ENCODE measurements around the gene OR5AN1.
"Not testable (repeated sequence)": the region's sequence is repeated elsewhere in the genome, so short reads cannot be mapped to it uniquely, and the experiment has no call there.

The OR5AN1 gene

GRCh38 chr11:59349657-59350056 lies 9.0 kb upstream of the OR5AN1 start:
- not testable (repeated sequence) for H4K8ac ChIP-seq (ENCODE audit: low read depth, low read length); H2BK12ac ChIP-seq (ENCODE audit: low read length); H3K36me3 ChIP-seq (ENCODE audit: control insufficient read depth in 1 of 2, insufficient read depth in 2 of 2, low read length in 2 of 2); H4K12ac ChIP-seq (ENCODE audit: low read depth, low read length); H4K91ac ChIP-seq (ENCODE audit: low read depth, low read length); H3K9ac ChIP-seq (ENCODE audit: low read length); H3K79me2 ChIP-seq (ENCODE audit: control insufficient read depth, insufficient read depth, low read length, poor library complexity); H3K18ac ChIP-seq (ENCODE audit: low read length); H3K4ac ChIP-seq (ENCODE audit: low read depth, low read length); H3K4me3 ChIP-seq (ENCODE audit: low read depth, low read length); H3K4me2 ChIP-seq (ENCODE audit: low read length); H2AK5ac ChIP-seq (ENCODE audit: low read length); H3K27ac ChIP-seq (ENCODE audit: low read depth, low read length); H2BK5ac ChIP-seq (ENCODE audit: low read depth, low read length, poor library complexity); H2BK120ac ChIP-seq (ENCODE audit: insufficient read depth, low read length, poor library complexity); H3K27me3 ChIP-seq (ENCODE audit: insufficient read depth, low read length); DNase-seq; H3K4me1 ChIP-seq (ENCODE audit: control insufficient read depth in 1 of 2, insufficient read depth in 2 of 2, low read length in 2 of 2); H3K23ac ChIP-seq (ENCODE audit: low read length); H2AFZ ChIP-seq (ENCODE audit: insufficient read depth, low read length, poor library complexity); H3K14ac ChIP-seq (ENCODE audit: low read length); H3K79me1 ChIP-seq (ENCODE audit: low read length)
- peaks cover 10% of the 10 kb centered on the region for H3K9me3 ChIP-seq (ENCODE audit: insufficient read depth, low read depth, low read length)
- no CpG with 5 or more reads among the region's 5 CpGs for WGBS (ENCODE audit: extremely low coverage, insufficient coverage, insufficient read length)

GRCh38 chr11:59355226-59355625 lies 3.5 kb upstream of the OR5AN1 start:
- Histone ChIP-seq H4K91ac (ENCODE audit: low read depth, low read length) (no peak overlapping the region), H3K4ac (ENCODE audit: low read depth, low read length) (no peak overlapping the region), H3K14ac (ENCODE audit: low read length) (no peak overlapping the region), H2BK5ac (ENCODE audit: low read depth, low read length, poor library complexity) (no peak overlapping the region), H2AFZ (ENCODE audit: insufficient read depth, low read length, poor library complexity) (no peak overlapping the region), H3K36me3 (ENCODE audit: control insufficient read depth in 1 of 2, insufficient read depth in 2 of 2, low read length in 2 of 2) (no peaks in the 10 kb centered on the region), H4K12ac (ENCODE audit: low read depth, low read length) (no peak overlapping the region), H3K27ac (ENCODE audit: low read depth, low read length) (no peak overlapping the region), H2BK12ac (ENCODE audit: low read length) (no peak overlapping the region), H4K8ac (ENCODE audit: low read depth, low read length) (no peak overlapping the region), H2AK5ac (ENCODE audit: low read length) (no peak overlapping the region), H3K9ac (ENCODE audit: low read length) (no peak overlapping the region), H3K79me1 (ENCODE audit: low read length) (no peaks in the 10 kb centered on the region), H3K27me3 (ENCODE audit: insufficient read depth, low read length) (no peaks in the 10 kb centered on the region), H3K4me3 (ENCODE audit: low read depth, low read length) (no peak overlapping the region), H3K4me2 (ENCODE audit: low read length) (no peak overlapping the region), H3K23ac (ENCODE audit: low read length) (no peak overlapping the region), H2BK120ac (ENCODE audit: insufficient read depth, low read length, poor library complexity) (no peak overlapping the region), H3K18ac (ENCODE audit: low read length) (no peak overlapping the region), H3K4me1 (ENCODE audit: control insufficient read depth in 1 of 2, insufficient read depth in 2 of 2, low read length in 2 of 2) (no peaks in the 10 kb centered on the region), H3K79me2 (ENCODE audit: control insufficient read depth, insufficient read depth, low read length, poor library complexity) (no peaks in the 10 kb centered on the region), H3K9me3 (ENCODE audit: insufficient read depth, low read depth, low read length) (peaks cover 10% of the 10 kb centered on the region)
- DNase-seq: no peak
- no CpG with 5 or more reads among the region's 4 CpGs for WGBS (ENCODE audit: extremely low coverage, insufficient coverage, insufficient read length)

- no peaks in the 10 kb centered on the region for H3K79me1 ChIP-seq (ENCODE audit: low read length)
- H3K14ac ChIP-seq (ENCODE audit: low read length): no peak overlapping the region
- H3K4me3 ChIP-seq (ENCODE audit: low read depth, low read length): no peak overlapping the region
- no peak overlapping the region for H3K9ac ChIP-seq (ENCODE audit: low read length)
- no peak overlapping the region for H4K8ac ChIP-seq (ENCODE audit: low read depth, low read length)
- no peaks in the 10 kb centered on the region for H3K36me3 ChIP-seq (ENCODE audit: control insufficient read depth in 1 of 2, insufficient read depth in 2 of 2, low read length in 2 of 2)
- H2BK5ac ChIP-seq (ENCODE audit: low read depth, low read length, poor library complexity): no peak overlapping the region
- H4K12ac ChIP-seq (ENCODE audit: low read depth, low read length): no peak overlapping the region
- H3K23ac ChIP-seq (ENCODE audit: low read length): no peak overlapping the region
- no peak overlapping the region for H3K4me2 ChIP-seq (ENCODE audit: low read length)
- WGBS (ENCODE audit: extremely low coverage, insufficient coverage, insufficient read length): no CpG with 5 or more reads among the region's 1 CpG
- DNase-seq: no peak
- H3K27ac ChIP-seq (ENCODE audit: low read depth, low read length): no peak overlapping the region
- H2BK12ac ChIP-seq (ENCODE audit: low read length): no peak overlapping the region
- no peak overlapping the region for H2BK120ac ChIP-seq (ENCODE audit: insufficient read depth, low read length, poor library complexity)
- no peak overlapping the region for H3K4ac ChIP-seq (ENCODE audit: low read depth, low read length)
- no peaks in the 10 kb centered on the region for H3K27me3 ChIP-seq (ENCODE audit: insufficient read depth, low read length)
- H2AFZ ChIP-seq (ENCODE audit: insufficient read depth, low read length, poor library complexity): no peak overlapping the region
- H3K9me3 ChIP-seq (ENCODE audit: insufficient read depth, low read depth, low read length): peaks cover 3% of the 10 kb centered on the region
- no peak overlapping the region for H3K18ac ChIP-seq (ENCODE audit: low read length)
- no peaks in the 10 kb centered on the region for H3K4me1 ChIP-seq (ENCODE audit: control insufficient read depth in 1 of 2, insufficient read depth in 2 of 2, low read length in 2 of 2)
- no peaks in the 10 kb centered on the region for H3K79me2 ChIP-seq (ENCODE audit: control insufficient read depth, insufficient read depth, low read length, poor library complexity)
- no peak overlapping the region for H4K91ac ChIP-seq (ENCODE audit: low read depth, low read length)
- H2AK5ac ChIP-seq (ENCODE audit: low read length): no peak overlapping the region
These were observed 2.1 kb upstream of the OR5AN1 start for GRCh38 chr11:59356561-59356960.

GRCh38 chr11:59358020-59358419 lies 675 bp upstream of the OR5AN1 start:
- Histone ChIP-seq H3K14ac (ENCODE audit: low read length) (no peak overlapping the region), H3K4me2 (ENCODE audit: low read length) (no peak overlapping the region), H3K36me3 (ENCODE audit: control insufficient read depth in 1 of 2, insufficient read depth in 2 of 2, low read length in 2 of 2) (no peaks in the 10 kb centered on the region), H3K27me3 (ENCODE audit: insufficient read depth, low read length) (no peaks in the 10 kb centered on the region), H3K18ac (ENCODE audit: low read length) (no peak overlapping the region), H3K4me1 (ENCODE audit: control insufficient read depth in 1 of 2, insufficient read depth in 2 of 2, low read length in 2 of 2) (no peaks in the 10 kb centered on the region), H4K12ac (ENCODE audit: low read depth, low read length) (no peak overlapping the region), H3K79me1 (ENCODE audit: low read length) (no peaks in the 10 kb centered on the region), H3K9me3 (ENCODE audit: insufficient read depth, low read depth, low read length) (no peaks in the 10 kb centered on the region), H2BK120ac (ENCODE audit: insufficient read depth, low read length, poor library complexity) (no peak overlapping the region), H4K91ac (ENCODE audit: low read depth, low read length) (no peak overlapping the region), H4K8ac (ENCODE audit: low read depth, low read length) (no peak overlapping the region), H3K23ac (ENCODE audit: low read length) (no peak overlapping the region), H3K27ac (ENCODE audit: low read depth, low read length) (no peak overlapping the region), H3K79me2 (ENCODE audit: control insufficient read depth, insufficient read depth, low read length, poor library complexity) (no peaks in the 10 kb centered on the region), H3K9ac (ENCODE audit: low read length) (no peak overlapping the region), H2AK5ac (ENCODE audit: low read length) (no peak overlapping the region), H3K4ac (ENCODE audit: low read depth, low read length) (no peak overlapping the region), H3K4me3 (ENCODE audit: low read depth, low read length) (no peak overlapping the region), H2AFZ (ENCODE audit: insufficient read depth, low read length, poor library complexity) (no peak overlapping the region), H2BK12ac (ENCODE audit: low read length) (no peak overlapping the region), H2BK5ac (ENCODE audit: low read depth, low read length, poor library complexity) (no peak overlapping the region)
- no peak for DNase-seq
